ENCODE measurements around the gene SLC25A42.

The SLC25A42 gene

DNA sequence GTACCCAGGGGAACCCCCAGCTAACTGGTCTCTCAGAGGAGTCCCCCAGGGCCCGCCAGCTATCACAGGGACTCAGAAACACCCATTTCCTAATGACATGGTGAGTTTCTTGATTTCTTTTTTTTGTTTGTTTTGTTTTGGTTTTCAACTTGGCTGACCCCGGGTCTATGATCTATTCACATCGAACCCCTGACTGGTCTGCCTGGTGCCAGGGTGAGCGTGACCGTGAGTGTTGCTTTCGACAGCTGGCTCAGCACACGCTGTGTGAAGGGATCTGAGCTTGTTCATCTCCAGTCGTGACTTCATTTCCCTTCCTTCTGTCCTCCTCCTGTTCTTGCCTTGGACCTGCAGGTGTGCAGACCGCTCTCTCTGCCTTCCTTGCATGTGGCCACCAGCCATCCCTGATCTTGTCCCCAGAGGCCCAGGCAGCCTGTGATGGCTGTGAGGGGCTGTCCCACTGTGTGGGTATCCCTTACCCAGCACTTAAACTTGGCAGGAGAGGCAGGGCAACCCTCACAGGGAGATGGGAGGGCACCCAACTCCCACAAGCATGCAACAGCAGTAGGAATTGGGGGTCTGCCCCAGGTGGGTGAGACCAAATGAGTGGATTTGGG lies 48.3 kb downstream of the SLC25A42 start:
- DNase-seq (ENCODE audit: low read depth) = no peak
- no peak for TF ChIP-seq CTCF (IDR thresholded peaks at IDR 0.05; ENCODE audit: low read depth, low read length, missing control alignments)
- no peak overlapping the region for H3K4me3 ChIP-seq (ENCODE audit: low read depth, low read length)

- H3K4me3 ChIP-seq (ENCODE audit: low read depth, low read length) = no peak overlapping the region
- no peak for TF ChIP-seq CTCF (IDR thresholded peaks at IDR 0.05; ENCODE audit: low read depth, low read length, missing control alignments)
- no peak for DNase-seq (ENCODE audit: low read depth)
Observed at GRCh38 chr19:19113040-19113626, 49.3 kb downstream of the SLC25A42 start.

DNA sequence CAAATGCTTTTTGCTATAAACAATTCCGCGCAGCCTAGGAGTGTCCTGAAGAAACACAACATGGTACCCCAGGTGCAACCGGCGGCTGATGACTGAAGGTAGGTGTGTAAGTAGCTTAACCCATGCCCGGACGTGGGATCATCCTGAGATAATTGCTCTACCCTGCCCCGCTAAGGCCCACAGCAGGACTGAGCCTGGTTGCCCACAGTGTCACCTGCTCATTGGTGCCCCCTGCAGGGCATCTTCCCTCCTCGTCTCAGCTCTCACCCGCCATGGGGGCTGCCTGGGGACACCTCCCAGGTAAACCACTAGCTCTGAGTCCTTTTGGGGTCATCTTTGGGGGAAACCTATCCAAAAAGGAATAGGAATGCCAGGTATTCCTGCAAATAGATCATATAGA lies 52.2 kb downstream of the SLC25A42 start:
- peak; percentile 81 for TF ChIP-seq CTCF (IDR thresholded peaks at IDR 0.05; ENCODE audit: low read depth, low read length, missing control alignments)
- peak; percentile 21 for DNase-seq (ENCODE audit: low read depth)
- H3K4me3 ChIP-seq (ENCODE audit: low read depth, low read length) = no peak overlapping the region

- TF ChIP-seq CTCF (IDR thresholded peaks at IDR 0.05; ENCODE audit: low read depth, low read length, missing control alignments) = no peak
- DNase-seq (ENCODE audit: low read depth) = no peak
- no peak overlapping the region for H3K4me3 ChIP-seq (ENCODE audit: low read depth, low read length)
Observed at GRCh38 chr19:19119325-19120237, 55.8 kb downstream of the SLC25A42 start.

GRCh38 chr19:19120308-19121231 lies 56.8 kb downstream of the SLC25A42 start:
- TF ChIP-seq CTCF (IDR thresholded peaks at IDR 0.05; ENCODE audit: low read depth, low read length, missing control alignments) = no peak
- no peak for DNase-seq (ENCODE audit: low read depth)
- no peak overlapping the region for H3K4me3 ChIP-seq (ENCODE audit: low read depth, low read length)

DNA sequence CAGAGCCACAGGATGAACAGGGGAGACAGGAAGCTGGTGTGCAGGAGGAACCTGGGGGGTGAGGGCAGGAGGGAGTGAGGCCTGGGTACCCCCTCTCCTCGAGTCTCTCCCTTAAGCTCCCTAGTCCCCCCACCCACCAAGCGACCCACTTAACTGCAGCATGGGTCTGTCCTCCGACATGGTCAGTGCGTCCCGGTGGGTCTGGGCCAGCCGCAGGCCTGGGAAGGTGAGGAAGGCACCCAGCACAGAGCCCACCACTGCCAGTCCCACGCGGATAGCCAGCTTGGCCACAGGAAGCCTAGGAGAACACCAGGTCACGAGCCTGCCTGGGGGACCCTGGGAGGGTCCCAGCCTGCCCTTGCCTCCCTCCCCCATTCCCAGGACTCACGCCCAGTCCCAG lies 57.6 kb downstream of the SLC25A42 start:
- no peak overlapping the region for H3K4me3 ChIP-seq (ENCODE audit: low read depth, low read length)
- DNase-seq (ENCODE audit: low read depth) = no peak
- TF ChIP-seq CTCF (IDR thresholded peaks at IDR 0.05; ENCODE audit: low read depth, low read length, missing control alignments) = no peak

Data from GM12864 (cell line).